Measurements from ENCODE around the gene TAF11L7.
"Not testable (repeated sequence)": the region's sequence is repeated elsewhere in the genome, so short reads cannot be mapped to it uniquely, and the experiment has no call there.

The TAF11L7 gene

GRCh38 chr5:17585658-17586057, at the start of gene TAF11L7:
Gene TAF11L7, minus strand, starts transcription at chr5:17585758.
- DNase-seq (ENCODE audit: low read depth), result not testable (repeated sequence)

- DNase-seq (ENCODE audit: low read depth), result no peak
Observed at GRCh38 chr5:17634160-17634559, 48.6 kb upstream of the TAF11L7 start, which contains the start of gene TAF11L14. Gene TAF11L14, plus strand, starts transcription at chr5:17634460.

GRCh38 chr5:17631788-17632187, 46.2 kb upstream of the TAF11L7 start, which contains the start of gene TAF11L13:
Gene TAF11L13, plus strand, starts transcription at chr5:17632088.
- DNase-seq (ENCODE audit: low read depth), result not testable (repeated sequence)

- DNase-seq (ENCODE audit: low read depth), result no peak
Observed at GRCh38 chr5:17625686-17626085, 40.1 kb upstream of the TAF11L7 start.

- no peak for DNase-seq (ENCODE audit: low read depth)
Observed at GRCh38 chr5:17620627-17621026, 35.1 kb upstream of the TAF11L7 start.

GRCh38 chr5:17619354-17619753, 33.8 kb upstream of the TAF11L7 start:
- no peak for DNase-seq (ENCODE audit: low read depth)

GRCh38 chr5:17614872-17615605, 29.5 kb upstream of the TAF11L7 start:
- no peak for DNase-seq (ENCODE audit: low read depth)

- not testable (repeated sequence) for DNase-seq (ENCODE audit: low read depth)
Observed at GRCh38 chr5:17610092-17610491, 24.5 kb upstream of the TAF11L7 start, which contains the start of gene TAF11L12. Gene TAF11L12, plus strand, starts transcription at chr5:17610392.

- DNase-seq (ENCODE audit: low read depth), result not testable (repeated sequence)
Observed at GRCh38 chr5:17607461-17607860, 21.9 kb upstream of the TAF11L7 start.

GRCh38 chr5:17604951-17605350, 19.4 kb upstream of the TAF11L7 start:
- no peak for DNase-seq (ENCODE audit: low read depth)

GRCh38 chr5:17603880-17604279, 18.3 kb upstream of the TAF11L7 start, which contains the start of gene TAF11L11:
Gene TAF11L11, plus strand, starts transcription at chr5:17604183.
- not testable (repeated sequence) for DNase-seq (ENCODE audit: low read depth)

GRCh38 chr5:17597728-17598127, 12.2 kb upstream of the TAF11L7 start, which contains the start of gene TAF11L10:
Gene TAF11L10, minus strand, starts transcription at chr5:17597828.
- not testable (repeated sequence) for DNase-seq (ENCODE audit: low read depth)

- not testable (repeated sequence) for DNase-seq (ENCODE audit: low read depth)
Observed at GRCh38 chr5:17594255-17594654, 8.7 kb upstream of the TAF11L7 start, which contains the start of gene TAF11L9. Gene TAF11L9, minus strand, starts transcription at chr5:17594394.

- DNase-seq (ENCODE audit: low read depth), result not testable (repeated sequence)
Observed at GRCh38 chr5:17590860-17591259, 5.3 kb upstream of the TAF11L7 start, which contains the start of gene TAF11L8. Gene TAF11L8, minus strand, starts transcription at chr5:17590960.

Measured in stimulated activated CD8-positive, alpha-beta memory T cell treated with anti-CD3 and anti-CD28 coated beads, Interleukin-12 subunit alpha, Interleukin-12 subunit beta, amount 100 ng/mL, for 1 hour (primary cell).